Measurements from ENCODE around the gene APOL6.

DNA sequence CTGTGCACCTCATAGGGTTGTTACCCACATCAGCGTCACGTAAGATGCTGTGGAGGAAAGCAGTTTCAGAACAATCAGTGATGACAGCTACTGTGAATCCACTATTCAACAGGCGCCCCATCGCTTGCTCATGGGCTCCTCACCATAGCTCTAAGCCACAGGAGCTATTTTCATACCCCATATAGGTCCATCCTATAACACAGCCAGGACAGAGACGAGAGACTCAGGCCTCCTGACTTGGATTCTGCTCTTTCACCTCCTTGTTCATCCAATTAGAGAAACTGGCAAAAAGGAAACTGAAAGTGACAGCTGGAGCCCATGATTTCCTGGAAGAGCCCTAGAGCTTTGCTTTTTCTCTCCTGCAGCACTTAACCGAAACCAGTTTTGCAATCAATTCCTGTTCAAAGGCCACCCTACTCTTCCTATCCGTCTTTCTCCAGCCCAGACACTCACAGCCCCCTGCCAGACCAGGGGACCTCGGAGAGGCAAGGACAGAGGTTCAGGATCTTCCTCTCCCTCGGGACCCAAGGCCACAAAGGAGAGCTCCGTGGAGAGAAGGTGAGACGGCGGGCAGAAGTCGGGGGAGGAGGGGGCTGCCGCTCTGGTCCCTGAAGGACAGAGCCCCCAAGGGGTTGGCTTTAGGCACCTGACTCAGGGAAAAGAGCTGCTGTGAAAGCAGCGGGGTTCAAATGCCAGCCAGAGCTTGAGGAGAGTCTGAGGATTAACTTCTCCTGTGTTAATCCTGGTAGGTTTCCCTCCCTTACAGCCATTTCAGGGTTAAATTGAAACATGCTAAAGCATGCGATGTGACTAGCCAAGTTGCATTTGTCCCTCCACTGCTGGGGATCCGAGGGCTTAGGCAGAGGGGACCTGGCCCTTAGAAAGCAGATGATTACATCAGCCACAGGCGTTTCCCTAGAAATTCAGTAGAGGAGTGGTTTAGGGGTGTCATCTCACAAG, at the start of gene APOL6:
- peak; percentile 75 for TF ChIP-seq MEF2B (IDR thresholded peaks at IDR 0.05; ENCODE audit: partially characterized antibody, poor library complexity, severe bottlenecking)
- TF ChIP-seq CTCF (IDR thresholded peaks at IDR 0.05 in 2 of 3, conservative IDR thresholded peaks at IDR 0.05 in 1 of 3; ENCODE audit: control insufficient read depth in 2 of 3, extremely low read depth in 1 of 3, insufficient read depth in 1 of 3, low read depth in 3 of 3, low read length in 3 of 3), result no peak
- TF ChIP-seq NRF1 (conservative IDR thresholded peaks at IDR 0.05; ENCODE audit: low read depth, low read length), result no peak
- 0 out of 2 replicates have a peak, but pooled peaks have one; percentile 22 for TF ChIP-seq YY1 (IDR thresholded peaks at IDR 0.05; ENCODE audit: low read depth, low read length)
- TF ChIP-seq RCOR1 (conservative IDR thresholded peaks at IDR 0.05; ENCODE audit: low read depth, low read length), result no peak
- TF ChIP-seq, protein P1, sequence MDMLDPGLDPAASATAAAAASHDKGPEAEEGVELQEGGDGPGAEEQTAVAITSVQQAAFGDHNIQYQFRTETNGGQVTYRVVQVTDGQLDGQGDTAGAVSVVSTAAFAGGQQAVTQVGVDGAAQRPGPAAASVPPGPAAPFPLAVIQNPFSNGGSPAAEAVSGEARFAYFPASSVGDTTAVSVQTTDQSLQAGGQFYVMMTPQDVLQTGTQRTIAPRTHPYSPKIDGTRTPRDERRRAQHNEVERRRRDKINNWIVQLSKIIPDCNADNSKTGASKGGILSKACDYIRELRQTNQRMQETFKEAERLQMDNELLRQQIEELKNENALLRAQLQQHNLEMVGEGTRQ (IDR thresholded peaks at IDR 0.05; ENCODE audit: borderline replicate concordance, low read depth, low read length), result no peak
- peak; percentile 4; the same call in 1 of the 2 replicates for TF ChIP-seq SMC3 (IDR thresholded peaks at IDR 0.05; ENCODE audit: borderline replicate concordance, low read length)
- TF ChIP-seq MEF2A (IDR thresholded peaks at IDR 0.05; ENCODE audit: insufficient read depth, low read depth, low read length), result no peak
- TF ChIP-seq ZNF24 (IDR thresholded peaks at IDR 0.05), result no peak
- TF ChIP-seq SREBF2 (IDR thresholded peaks at IDR 0.05; ENCODE audit: low read length), result no peak
- TF ChIP-seq BACH1 (IDR thresholded peaks at IDR 0.05; ENCODE audit: borderline replicate concordance), result no peak
- peak; percentile 65 for TF ChIP-seq POLR2A (IDR thresholded peaks at IDR 0.05; ENCODE audit: low read depth, low read length)
